GM18909 (cell line): ENCODE results near the gene PTPRN2.
"Not testable (repeated sequence)": the region's sequence is repeated elsewhere in the genome, so short reads cannot be mapped to it uniquely, and the experiment has no call there.

Source experiments
- ATAC-seq: cut with Tn5 transposase; IDR thresholded peaks from one replicate; pipeline ENCODE4 v1.9.1; 2021; ENCODE audit warnings: mild to moderate bottlenecking; ENCODE audit not compliant: unreplicated experiment, poor library complexity

Gene PTPRN2

GRCh38 chr7:157709531-157710251 lies 877.9 kb downstream of the PTPRN2 start:
- no peak for ATAC-seq

DNA sequence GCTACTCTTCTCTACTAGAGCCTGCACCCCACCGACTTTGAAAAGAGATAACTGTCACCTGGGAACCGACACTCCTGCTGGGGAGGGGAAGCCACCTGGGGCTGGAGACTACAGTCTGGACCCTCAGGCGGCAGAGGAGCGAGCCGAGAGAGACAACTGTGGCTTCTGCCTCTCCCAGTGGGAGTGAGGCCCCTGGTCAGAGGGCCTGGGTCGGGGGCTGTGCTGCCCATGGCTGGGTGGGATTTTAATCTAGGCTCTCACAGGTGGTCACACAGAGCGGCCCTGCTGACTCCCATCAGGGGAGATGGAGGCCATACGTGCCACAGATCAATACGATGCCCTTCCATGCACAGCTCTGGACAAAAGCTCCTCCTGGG lies 878.7 kb downstream of the PTPRN2 start:
- ATAC-seq: no peak

DNA sequence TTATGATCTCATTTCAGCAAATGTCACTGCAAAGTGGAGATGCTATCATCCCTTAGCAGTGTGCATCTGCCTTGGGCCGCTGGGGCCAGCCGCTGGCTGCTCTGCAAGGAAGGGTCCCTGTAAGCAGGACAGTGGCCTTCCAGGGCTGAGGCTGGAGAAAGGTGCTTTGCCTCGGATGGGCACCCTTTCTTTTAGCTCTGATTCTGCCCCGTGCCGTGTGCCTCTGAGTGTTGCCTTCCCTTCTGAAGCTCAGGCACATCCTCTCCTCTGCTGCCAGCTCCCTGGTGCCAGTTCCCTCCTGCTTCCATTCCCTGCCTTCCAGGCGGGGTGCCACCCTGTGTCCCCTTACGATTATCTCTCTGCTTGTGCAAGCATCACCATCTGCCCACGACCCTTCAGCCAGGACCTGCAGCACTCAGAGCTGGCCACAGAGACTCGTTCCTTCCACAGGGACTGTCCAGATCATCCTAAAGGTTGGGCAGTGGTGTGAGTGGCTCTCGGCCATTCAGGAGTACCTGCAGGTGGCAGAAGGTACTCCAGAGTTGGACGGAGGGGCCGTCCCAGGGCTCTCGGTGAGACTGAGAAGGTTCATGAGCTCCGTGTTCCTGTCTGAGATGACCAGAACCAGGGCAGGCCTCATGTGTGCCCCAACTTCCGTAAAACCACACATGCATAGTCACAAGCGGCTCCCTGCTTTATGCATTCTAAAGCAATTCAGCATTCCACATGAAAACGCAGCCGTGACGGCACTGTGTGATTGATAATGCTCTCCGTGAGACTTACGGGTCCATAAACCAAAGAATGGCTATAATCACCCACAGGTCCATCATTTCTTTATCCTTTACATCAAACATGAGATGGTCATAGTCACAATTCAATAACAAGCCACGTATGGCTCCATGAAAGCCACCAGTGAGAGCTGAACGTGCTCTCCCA lies 879.4 kb downstream of the PTPRN2 start:
- ATAC-seq: no peak

GRCh38 chr7:157704365-157704764 lies 883.3 kb downstream of the PTPRN2 start:
- ATAC-seq: no peak

DNA sequence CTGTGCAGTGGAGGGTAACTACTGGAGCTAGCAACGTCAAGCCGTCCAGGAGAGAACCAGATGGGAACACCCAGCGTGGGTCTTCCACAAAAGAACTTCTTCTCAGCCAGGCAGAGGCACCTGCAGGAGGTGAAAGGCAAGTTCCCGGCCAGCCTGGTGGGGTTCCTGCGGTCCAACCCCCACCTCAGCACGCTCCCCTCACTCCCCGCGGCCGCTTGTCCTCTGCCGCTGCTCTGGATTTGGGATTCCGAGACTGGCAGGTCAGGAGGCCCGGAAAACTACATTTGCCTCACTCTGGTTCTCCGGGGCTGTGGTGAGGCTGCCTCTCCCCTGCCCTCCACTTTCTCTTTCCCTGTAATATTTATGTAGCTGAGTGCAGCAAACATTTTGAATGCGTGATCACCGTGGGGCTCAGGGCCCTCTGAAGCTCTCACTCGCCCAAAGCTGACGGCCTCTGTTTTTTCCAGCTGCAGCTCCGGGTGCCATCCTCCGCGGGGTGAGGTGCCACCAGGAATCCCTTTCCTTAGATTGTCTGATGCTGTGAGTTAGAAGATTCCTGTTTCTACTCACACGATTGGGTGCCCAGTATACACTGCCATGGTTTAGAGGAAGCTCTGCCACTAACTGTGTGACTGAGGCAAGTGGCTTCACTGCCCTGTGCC lies 884.0 kb downstream of the PTPRN2 start:
- no peak for ATAC-seq

DNA sequence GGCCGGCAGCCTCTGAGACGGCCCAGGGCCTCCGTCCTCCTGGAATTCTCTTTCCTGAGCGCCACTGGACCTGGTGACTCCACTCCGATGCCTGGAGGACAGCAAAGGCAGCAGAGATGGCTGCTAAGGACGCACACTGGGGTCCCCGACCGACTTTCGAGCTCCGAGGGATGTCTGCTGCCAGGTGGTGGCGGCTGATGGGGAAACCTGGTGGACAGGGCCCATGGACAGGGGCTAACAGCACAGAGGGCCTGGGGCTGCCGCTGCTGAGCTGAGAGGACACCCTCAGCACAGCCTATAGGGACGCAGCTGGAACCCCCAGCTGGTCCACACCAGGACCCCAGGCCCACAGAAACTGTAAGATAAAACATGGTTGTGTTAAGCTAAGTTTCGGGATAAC lies 884.5 kb downstream of the PTPRN2 start:
- no peak for ATAC-seq

- ATAC-seq: no peak
Observed at GRCh38 chr7:157702311-157703023, 885.2 kb downstream of the PTPRN2 start.

DNA sequence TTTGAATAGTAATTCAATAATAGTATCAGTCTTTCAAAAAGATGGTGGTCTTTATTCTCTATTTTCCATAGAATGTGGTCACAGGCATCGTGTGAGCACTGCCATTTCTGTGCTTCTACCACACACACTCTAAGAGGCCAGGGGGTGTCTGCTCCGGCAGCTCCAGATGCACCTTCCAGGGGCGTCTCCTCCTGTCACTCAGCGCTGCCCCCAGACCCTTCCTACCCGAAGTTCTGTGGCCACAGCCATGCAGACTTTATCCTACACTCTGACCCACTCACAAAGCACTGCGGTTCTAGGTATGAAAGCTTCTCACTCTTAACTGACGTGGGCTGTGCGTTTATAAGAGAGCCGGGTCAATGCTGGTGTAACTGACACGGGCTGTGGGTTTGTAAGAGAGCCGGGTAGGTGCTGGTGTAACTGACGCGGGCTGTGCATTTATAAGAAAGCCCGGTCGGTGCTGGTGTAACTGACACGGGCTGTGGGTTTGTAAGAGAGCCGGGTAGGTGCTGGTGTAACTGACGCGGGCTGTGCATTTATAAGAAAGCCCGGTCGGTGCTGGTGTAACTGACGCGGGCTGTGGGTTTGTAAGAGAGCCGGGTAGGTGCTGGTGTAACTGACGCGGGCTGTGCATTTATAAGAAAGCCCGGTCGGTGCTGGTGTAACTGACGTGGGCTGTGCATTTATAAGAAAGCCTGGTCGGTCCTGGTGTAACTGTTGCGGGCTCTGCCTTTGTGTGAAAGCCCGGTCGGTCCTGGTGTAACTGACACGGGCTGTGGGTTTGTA lies 886.0 kb downstream of the PTPRN2 start:
- not testable (repeated sequence) for ATAC-seq

DNA sequence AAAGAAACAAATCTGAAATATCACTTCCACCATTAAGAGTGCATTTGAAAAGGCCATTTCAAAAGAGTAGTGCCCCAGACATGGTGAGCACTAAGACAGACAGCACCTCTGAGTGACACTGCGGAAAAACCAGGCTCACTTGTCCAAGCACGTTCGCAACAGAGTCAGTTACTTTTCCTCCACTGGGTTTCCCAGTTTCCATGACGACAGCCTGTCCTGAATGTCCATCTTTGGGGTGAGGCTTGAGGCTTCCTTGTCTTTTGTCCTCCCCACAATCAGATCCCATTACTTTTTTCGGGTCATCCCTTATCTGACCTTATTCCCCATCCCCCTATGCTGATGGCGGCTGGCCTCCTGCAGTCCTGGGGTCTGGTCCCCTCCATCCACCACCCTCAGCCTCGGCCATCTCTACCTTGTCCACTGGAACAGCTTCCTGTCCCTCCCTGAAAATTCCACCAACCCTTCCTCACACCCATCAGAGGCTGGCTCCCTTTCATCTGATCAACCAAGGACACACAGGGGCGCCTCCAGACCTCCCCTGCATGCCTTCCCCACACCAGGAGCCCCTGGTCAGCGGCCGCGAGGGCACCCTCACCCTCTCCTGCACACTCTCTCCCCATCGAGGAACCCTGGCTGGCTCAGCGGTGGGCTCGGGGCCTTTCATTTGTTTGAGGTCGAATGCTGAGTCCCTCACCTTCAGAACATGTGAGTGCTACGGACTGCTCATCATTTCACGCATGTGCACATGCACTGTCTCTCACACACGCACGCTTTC lies 887.2 kb downstream of the PTPRN2 start:
- no peak for ATAC-seq

DNA sequence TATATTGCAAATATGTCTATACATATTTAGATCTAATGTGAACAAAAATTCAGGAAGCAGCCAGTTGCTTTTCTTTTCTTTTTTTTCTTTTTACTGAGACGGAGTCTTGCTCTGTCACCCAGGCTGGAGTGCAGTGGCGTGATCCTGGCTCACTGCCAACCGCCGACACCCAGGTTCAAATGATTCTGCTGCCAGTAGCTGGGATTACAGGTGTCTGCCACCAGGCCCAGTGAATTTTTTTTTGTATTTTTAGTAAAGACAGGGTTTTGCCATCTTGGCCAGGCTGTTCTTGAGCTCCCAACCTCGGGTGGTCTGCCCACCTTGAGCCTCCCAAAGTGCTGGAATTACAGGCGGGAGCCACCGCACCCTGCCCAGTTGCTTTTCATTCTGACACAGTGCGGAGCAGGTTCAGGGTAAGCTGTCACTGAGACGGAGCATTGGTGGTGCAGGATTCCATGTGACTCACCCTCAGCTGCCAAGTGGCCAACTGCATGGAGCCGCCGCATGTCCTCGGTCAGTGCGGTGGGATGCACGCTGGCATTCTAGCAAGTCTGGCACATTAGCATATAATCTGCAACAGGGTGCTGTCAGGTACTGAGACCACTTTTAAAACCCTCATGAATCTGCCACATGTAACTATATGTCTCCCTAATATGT lies 888.1 kb downstream of the PTPRN2 start:
- ATAC-seq: no peak

DNA sequence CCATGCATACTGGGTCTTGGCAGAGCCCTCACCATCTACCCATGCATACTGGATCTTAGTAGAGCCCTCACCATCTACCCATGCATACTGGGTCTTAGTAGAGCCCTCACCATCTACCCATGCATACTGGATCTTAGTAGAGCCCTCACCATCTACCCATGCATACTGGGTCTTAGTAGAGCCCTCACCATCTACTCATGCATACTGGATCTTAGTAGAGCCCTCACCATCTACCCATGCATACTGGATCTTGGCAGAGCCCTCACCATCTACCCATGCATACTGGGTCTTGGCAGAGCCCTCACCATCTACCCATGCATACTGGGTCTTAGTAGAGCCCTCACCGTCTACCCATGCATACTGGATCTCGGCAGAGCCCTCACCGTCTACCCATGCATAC lies 890.3 kb downstream of the PTPRN2 start:
- ATAC-seq: not testable (repeated sequence)

DNA sequence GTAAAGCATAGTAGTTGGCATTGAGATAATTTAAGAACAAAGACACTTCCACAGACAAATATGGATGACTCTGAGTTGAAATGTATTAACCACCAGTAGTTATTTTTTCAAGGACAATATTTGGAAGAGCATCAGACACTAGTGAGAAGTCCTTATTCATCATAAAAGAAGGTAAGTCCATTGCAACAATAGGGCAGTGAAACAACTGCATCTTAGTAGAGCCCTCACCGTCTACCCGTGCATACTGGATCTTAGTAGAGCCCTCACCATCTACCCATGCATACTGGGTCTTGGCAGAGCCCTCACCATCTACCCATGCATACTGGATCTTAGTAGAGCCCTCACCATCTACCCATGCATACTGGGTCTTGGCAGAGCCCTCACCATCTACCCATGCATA lies 892.0 kb downstream of the PTPRN2 start:
- not testable (repeated sequence) for ATAC-seq

DNA sequence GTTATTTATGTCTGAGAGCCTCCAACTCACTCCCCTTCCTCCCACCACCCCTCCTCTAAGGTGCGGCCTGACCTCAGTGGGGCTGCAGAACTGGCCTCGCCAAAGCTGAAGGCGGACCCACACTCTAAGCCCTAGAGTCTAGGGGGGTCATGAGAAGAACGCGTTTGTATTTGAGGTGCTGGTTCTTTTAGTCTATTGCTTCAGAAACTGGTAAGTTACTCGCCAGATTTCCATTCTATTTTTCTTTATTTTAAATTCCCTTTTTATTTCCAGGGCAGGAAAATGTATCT lies 893.3 kb downstream of the PTPRN2 start:
- ATAC-seq: no peak

GRCh38 chr7:157693521-157694375 lies 893.9 kb downstream of the PTPRN2 start:
- ATAC-seq: no peak

GRCh38 chr7:157693071-157693520 lies 894.5 kb downstream of the PTPRN2 start:
- ATAC-seq: no peak

DNA sequence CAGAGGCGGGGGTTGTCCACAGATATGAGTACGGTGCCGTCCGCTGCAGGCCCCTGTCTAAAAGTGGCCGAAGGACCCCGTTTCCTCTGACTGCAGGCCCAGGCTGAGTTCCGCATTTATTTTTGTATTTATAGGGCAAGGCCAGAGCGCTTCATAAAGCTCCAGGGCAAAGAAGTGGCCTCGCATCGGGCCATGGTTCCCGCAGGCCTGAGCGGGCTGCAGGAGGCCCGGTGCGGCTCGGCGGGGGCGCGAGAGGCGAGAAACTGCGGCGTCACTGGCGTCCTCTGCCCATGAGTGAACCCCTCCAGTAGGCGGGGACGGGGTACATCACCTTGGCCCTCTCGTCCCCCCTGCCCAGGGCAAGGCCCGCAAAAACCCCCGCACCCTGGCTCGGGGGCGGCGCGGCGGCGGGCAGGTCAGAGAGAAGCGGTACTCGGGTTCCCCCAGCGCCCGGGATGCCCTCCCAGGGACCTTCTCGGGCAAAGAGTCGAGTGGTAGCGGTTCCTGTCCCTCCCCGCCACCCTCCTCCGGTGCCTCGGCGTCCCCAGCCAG lies 895.1 kb downstream of the PTPRN2 start:
- ATAC-seq: no peak
